Neuronal stem cell (in vitro differentiated cells): ENCODE results near the gene GNAS.
A peak's percentile ranks its signal among the peaks of the same experiment; 100 is the strongest.

Source experiments
- DNase-seq: peaks from one replicate; pipeline ENCODE4 v3.0.0-alpha.2; 2013; ENCODE audit warnings: low spot score
- H2AFZ ChIP-seq: one replicate; pipeline ENCODE4 v1.6.1; 2013; ENCODE audit warnings: mild to moderate bottlenecking, low read length, inconsistent platforms
- H2AK5ac ChIP-seq: 2 replicates; pipeline ENCODE4 v1.6.1; 2013; ENCODE audit warnings: low read depth, mild to moderate bottlenecking, inconsistent platforms, low read length, moderate library complexity, mixed read lengths
- H2BK120ac ChIP-seq: 2 replicates; pipeline ENCODE4 v1.6.1; 2013; ENCODE audit warnings: low read depth, mild to moderate bottlenecking, inconsistent platforms, low read length, moderate library complexity, mixed read lengths
- H2BK12ac ChIP-seq: one replicate; pipeline ENCODE4 v1.6.1; 2013; ENCODE audit warnings: low read length, inconsistent platforms
- H2BK15ac ChIP-seq: 2 replicates; pipeline ENCODE4 v1.6.1; 2013; ENCODE audit warnings: mild to moderate bottlenecking, low read length, inconsistent platforms, mixed read lengths
- H2BK5ac ChIP-seq: one replicate; pipeline ENCODE4 v1.6.1; 2013; ENCODE audit warnings: inconsistent platforms, mild to moderate bottlenecking, low read length, moderate library complexity
- H3K14ac ChIP-seq: one replicate; pipeline ENCODE4 v1.6.1; 2013; ENCODE audit warnings: low read length, inconsistent platforms
- H3K18ac ChIP-seq: 2 replicates; pipeline ENCODE4 v1.6.1; 2013; ENCODE audit warnings: low read length, inconsistent platforms
- H3K23ac ChIP-seq: 2 replicates; pipeline ENCODE4 v1.6.1; 2013; ENCODE audit warnings: low read depth, mild to moderate bottlenecking, mixed read lengths, low read length, inconsistent platforms; ENCODE audit not compliant: poor library complexity
- H3K27ac ChIP-seq: replicated peaks from 3 replicates; pipeline ENCODE4 v1.5.1; 2013; ENCODE audit warnings: low read length, inconsistent platforms
- H3K27me3 ChIP-seq, 3 experiments: 2 replicates each; pipeline ENCODE4 v1.6.1; 2013; ENCODE audit warnings: low read length in 3 of 3, mild to moderate bottlenecking in 2 of 3, inconsistent platforms in 1 of 3, low read depth in 1 of 3, mixed read lengths in 1 of 3, moderate library complexity in 1 of 3; ENCODE audit not compliant: control insufficient read depth in 3 of 3, insufficient read depth in 3 of 3
- H3K36me3 ChIP-seq, 2 donors: replicated peaks in 1 of 2; 2 replicates each; pipeline ENCODE4 v1.6.1; 2013; ENCODE audit warnings: low read length in 2 of 2; ENCODE audit not compliant: control insufficient read depth in 2 of 2, insufficient read depth in 2 of 2
- H3K4ac ChIP-seq: 2 replicates; pipeline ENCODE4 v1.6.1; 2013; ENCODE audit warnings: inconsistent platforms, mild to moderate bottlenecking, low read length, moderate library complexity
- H3K4me1 ChIP-seq, 2 donors: 1 replicate in 1 of 2; 2 replicates in 1 of 2; pipeline ENCODE4 v1.6.1; 2013; ENCODE audit warnings: low read length in 2 of 2, low read depth in 1 of 2; ENCODE audit not compliant: control insufficient read depth in 2 of 2, insufficient read depth in 1 of 2
- H3K4me2 ChIP-seq: one replicate; pipeline ENCODE4 v1.6.1; 2013; ENCODE audit warnings: mild to moderate bottlenecking, low read length, inconsistent platforms; ENCODE audit not compliant: insufficient read depth, poor library complexity, severe bottlenecking
- H3K4me3 ChIP-seq, 2 donors: 2 replicates each; pipeline ENCODE4 v1.5.1; 2013; ENCODE audit warnings: low read length in 2 of 2, mild to moderate bottlenecking in 2 of 2, inconsistent platforms in 1 of 2, moderate library complexity in 1 of 2
- H3K79me1 ChIP-seq: one replicate; pipeline ENCODE4 v1.6.1; 2013; ENCODE audit warnings: low read depth, mild to moderate bottlenecking, inconsistent platforms, low read length, moderate library complexity
- H3K9ac ChIP-seq: one replicate; pipeline ENCODE4 v1.6.1; 2013; ENCODE audit warnings: mild to moderate bottlenecking, low read depth, low read length, inconsistent platforms; ENCODE audit not compliant: poor library complexity
- H3K9me3 ChIP-seq, 2 donors: replicated peaks in 1 of 2; 2 replicates each; pipeline versions ENCODE3 to v1.6.1; 2013; ENCODE audit warnings: low read length in 2 of 2, mild to moderate bottlenecking in 2 of 2, inconsistent platforms in 1 of 2, low read depth in 1 of 2, mixed read lengths in 1 of 2, moderate library complexity in 1 of 2; ENCODE audit not compliant: control insufficient read depth in 2 of 2, insufficient read depth in 1 of 2
- H4K8ac ChIP-seq: one replicate; pipeline ENCODE4 v1.6.1; 2013; ENCODE audit warnings: low read depth, mild to moderate bottlenecking, inconsistent platforms, low read length, moderate library complexity
- H4K91ac ChIP-seq: one replicate; pipeline ENCODE4 v1.6.1; 2013; ENCODE audit warnings: low read length, low read depth, mild to moderate bottlenecking, inconsistent platforms; ENCODE audit not compliant: poor library complexity
- WGBS, 2 donors: extraction: QIAGEN DNeasy Blood & Tissue Kit; methylation state at CpG; one replicate each; pipeline ENCODE4 v1.1.7; 2013; ENCODE audit warnings: missing lambda C conversion rate in 2 of 2, mixed read lengths in 1 of 2; ENCODE audit not compliant: insufficient read length in 2 of 2, insufficient replicate concordance in 1 of 2; ENCODE audit errors: extremely low coverage in 2 of 2; 5-methylcytosine and 5-hydroxymethylcytosine counted together

The GNAS gene

DNA sequence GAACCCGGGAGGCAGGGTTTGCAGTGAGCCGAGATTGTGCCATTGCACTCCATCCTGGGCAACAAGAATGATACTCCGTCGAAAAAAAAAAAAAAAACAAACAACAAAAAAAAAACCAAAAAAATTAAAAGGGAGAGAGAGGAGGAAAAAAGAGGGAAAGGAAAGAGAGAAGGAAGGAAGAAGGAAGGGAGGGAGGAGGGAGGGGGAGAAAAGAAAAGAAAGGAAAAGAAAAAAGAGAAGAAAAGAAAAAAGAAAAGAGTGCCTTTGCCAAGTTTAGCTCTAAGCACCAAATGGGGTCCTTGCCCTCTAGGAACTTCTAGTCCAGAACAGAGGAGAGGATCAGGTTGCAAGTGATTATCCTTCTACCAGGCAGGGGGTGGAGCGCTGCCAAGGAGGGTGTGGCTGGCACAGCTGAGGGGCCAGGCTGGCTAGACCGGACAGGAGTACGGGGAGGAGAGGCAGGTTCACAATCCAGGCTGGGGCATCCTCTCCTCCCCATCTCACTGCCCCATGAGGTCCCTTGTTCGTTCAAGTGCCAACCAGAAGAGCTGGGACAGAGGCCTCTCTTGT lies 19.1 kb downstream of the GNAS start:
- H2BK120ac ChIP-seq, result no peak overlapping the region
- H3K36me3 ChIP-seq, result no peaks in the 10 kb centered on the region
- H3K4me3 ChIP-seq, result no peak overlapping the region
- DNase-seq, result no peak
- H3K18ac ChIP-seq, result peak overlapping the region; percentile 23
- WGBS, 2 donors, result no CpG with 5 or more reads among the region's 8 CpGs
- H3K23ac ChIP-seq, result no peak overlapping the region
- peak overlapping the region; percentile 48 for H2AK5ac ChIP-seq
- H3K14ac ChIP-seq, result no peak overlapping the region
- H2AFZ ChIP-seq, result no peak overlapping the region
- H3K9me3 ChIP-seq, result no peaks in the 10 kb centered on the region
- H3K79me1 ChIP-seq, result no peaks in the 10 kb centered on the region
- H4K8ac ChIP-seq, result no peak overlapping the region
- no peak overlapping the region for H2BK5ac ChIP-seq
- H2BK12ac ChIP-seq, result peak overlapping the region; percentile 47
- H4K91ac ChIP-seq, result no peak overlapping the region
- no peak overlapping the region for H3K27ac ChIP-seq
- no peak overlapping the region for H3K4ac ChIP-seq
- H3K4me1 ChIP-seq, result peaks cover 7 to 10% of the 10 kb centered on the region in 2 donors
- no peak overlapping the region for H3K9ac ChIP-seq
- H3K4me2 ChIP-seq, result no peak overlapping the region
- H3K27me3 ChIP-seq, result peaks cover 0 to 19% (median 0%) of the 10 kb centered on the region in 3 experiments
- no peak overlapping the region for H2BK15ac ChIP-seq

DNA sequence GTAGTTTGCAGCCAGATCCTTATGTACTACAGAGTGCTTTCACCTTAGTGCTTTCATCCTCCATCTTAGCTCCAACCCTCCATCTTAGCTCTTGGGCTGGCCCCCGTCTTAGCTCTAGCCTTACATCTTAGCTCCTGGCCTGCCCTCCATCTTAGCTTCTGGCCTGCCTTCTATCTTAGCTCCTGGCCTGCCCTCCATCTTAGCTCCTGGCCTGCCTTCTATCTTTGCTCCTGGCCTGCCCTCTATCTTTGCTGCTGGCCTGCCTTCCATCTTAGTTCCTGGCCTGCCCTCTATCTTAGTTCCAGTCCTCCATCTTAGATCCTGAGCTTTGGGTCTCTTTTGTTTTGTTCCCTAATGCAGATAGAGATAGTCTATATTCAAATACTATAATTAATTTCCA lies 22.0 kb downstream of the GNAS start:
- Histone ChIP-seq H3K4ac (no peak overlapping the region), H3K9me3 (no peaks in the 10 kb centered on the region), H3K36me3 (no peaks in the 10 kb centered on the region), H3K4me3 (no peak overlapping the region), H2BK120ac (no peak overlapping the region), H2AFZ (peak overlapping the region; percentile 89), H3K4me1 (peaks cover 28 to 32% of the 10 kb centered on the region in 2 donors), H3K27me3 (peaks cover 0 to 3% (median 0%) of the 10 kb centered on the region in 3 experiments), H4K8ac (no peak overlapping the region), H3K14ac (no peak overlapping the region), H3K79me1 (no peaks in the 10 kb centered on the region), H3K4me2 (no peak overlapping the region), H3K9ac (no peak overlapping the region), H2BK5ac (no peak overlapping the region), H2BK12ac (no peak overlapping the region), H3K18ac (no peak overlapping the region), H3K23ac (no peak overlapping the region), H2AK5ac (no peak overlapping the region), H3K27ac (no peak overlapping the region), H4K91ac (no peak overlapping the region), H2BK15ac (no peak overlapping the region)
- WGBS, 2 donors, result no CpG with 5 or more reads among the region's 1 CpG
- DNase-seq, result no peak

GRCh38 chr20:58875111-58875510 lies 22.6 kb downstream of the GNAS start:
- no peak for DNase-seq
- H3K4me3 ChIP-seq, result no peak overlapping the region
- no peak overlapping the region for H3K9ac ChIP-seq
- H2AFZ ChIP-seq, result no peak overlapping the region
- H3K9me3 ChIP-seq, result no peaks in the 10 kb centered on the region
- no peak overlapping the region for H2BK120ac ChIP-seq
- no peak overlapping the region for H3K18ac ChIP-seq
- no peak overlapping the region for H4K8ac ChIP-seq
- no peak overlapping the region for H3K4me2 ChIP-seq
- H4K91ac ChIP-seq, result no peak overlapping the region
- peaks cover 33 to 38% of the 10 kb centered on the region in 2 donors for H3K4me1 ChIP-seq
- H2BK5ac ChIP-seq, result no peak overlapping the region
- no peak overlapping the region for H3K14ac ChIP-seq
- no peak overlapping the region for H2BK12ac ChIP-seq
- peak overlapping the region; percentile 83 for H2AK5ac ChIP-seq
- no peaks in the 10 kb centered on the region for H3K27me3 ChIP-seq
- H3K23ac ChIP-seq, result no peak overlapping the region
- H3K79me1 ChIP-seq, result no peaks in the 10 kb centered on the region
- H3K4ac ChIP-seq, result no peak overlapping the region
- no peaks in the 10 kb centered on the region for H3K36me3 ChIP-seq
- no CpG with 5 or more reads among the region's 3 CpGs for WGBS, 2 donors
- H3K27ac ChIP-seq, result no peak overlapping the region
- no peak overlapping the region for H2BK15ac ChIP-seq

DNA sequence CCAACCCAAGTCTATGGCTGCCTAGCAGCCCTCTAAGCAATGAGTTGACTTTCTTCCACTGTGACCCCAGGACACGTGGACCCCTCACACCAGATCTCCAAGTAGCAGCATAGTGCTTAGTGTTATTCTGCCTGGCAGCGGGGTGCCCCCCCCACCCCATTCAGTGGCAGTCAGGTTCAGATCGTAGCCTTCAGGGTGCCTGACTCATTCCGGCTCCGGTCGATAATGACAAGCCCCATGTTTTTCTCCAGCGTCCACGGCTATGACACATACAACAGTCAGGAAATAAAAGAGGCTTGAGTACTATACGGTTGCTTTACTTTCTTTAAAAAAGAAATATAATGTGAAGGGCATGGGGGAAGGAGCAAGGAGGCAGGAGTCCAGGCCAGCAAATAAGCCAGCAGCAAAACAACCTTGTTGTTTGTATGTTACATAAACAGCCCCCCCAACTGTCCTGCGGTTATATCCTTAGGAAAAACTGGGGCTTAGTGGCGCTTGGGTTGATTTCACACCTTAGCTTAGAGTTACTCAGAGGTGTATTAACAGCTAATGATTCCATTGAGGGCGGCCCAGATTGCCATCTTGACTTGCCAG lies 23.1 kb downstream of the GNAS start:
- Histone ChIP-seq H2BK12ac (peak overlapping the region; percentile 26), H2BK5ac (no peak overlapping the region), H3K18ac (peak overlapping the region; percentile 60), H3K4ac (no peak overlapping the region), H3K4me3 (no peak overlapping the region), H3K79me1 (no peaks in the 10 kb centered on the region), H3K9me3 (no peaks in the 10 kb centered on the region), H3K23ac (no peak overlapping the region), H3K9ac (no peak overlapping the region), H4K8ac (no peak overlapping the region), H3K27ac (no peak overlapping the region), H3K4me2 (no peak overlapping the region), H2BK15ac (peak overlapping the region; percentile 30), H2BK120ac (no peak overlapping the region), H3K36me3 (no peaks in the 10 kb centered on the region), H2AFZ (peak overlapping the region; percentile 18), H3K14ac (no peak overlapping the region), H3K4me1 (peaks cover 33 to 38% of the 10 kb centered on the region in 2 donors), H4K91ac (no peak overlapping the region), H3K27me3 (no peaks in the 10 kb centered on the region), H2AK5ac (peak overlapping the region; percentile 83)
- WGBS, 2 donors, result no CpG with 5 or more reads among the region's 12 CpGs
- no peak for DNase-seq
